A673 (cell line): ENCODE data around the gene GEMIN4. TPM values are rescaled to one million over a fixed set of nuclear protein-coding genes. Genes with fewer than 3 reads are reported as not detected.
"Not testable (repeated sequence)": the region's sequence is repeated elsewhere in the genome, so short reads cannot be mapped to it uniquely, and the experiment has no call there.

Experiments
- BruUV-seq: library from RNA; stranded (reverse); fragments of 400-500 nt; replicated peaks from 2 replicates; lab custom pipeline; 2021; lab: Mats Ljungman, UMichigan
- CTCF ChIA-PET: fragments of 300-600 bp; sonication (Branson Sonifier 250); formaldehyde crosslinking; loops from one replicate; lab custom pipeline; 2022; ENCODE audit warnings: antibody characterized with exemption; lab: Charles Lee
- POLR2A ChIA-PET: fragments of 300-600 bp; sonication (Branson Sonifier 250); formaldehyde crosslinking; loops from one replicate; lab custom pipeline; 2022; ENCODE audit warnings: antibody characterized with exemption; ENCODE audit not compliant: low non-redundant PET; lab: Charles Lee
- DNase-seq: peaks from one replicate; pipeline ENCODE4 v3.0.0-alpha.2; 2015; ENCODE audit warnings: low spot score
- H3K27ac ChIP-seq: fragments of 200-600 bp; sonication (generic); 2 replicates; pipeline ENCODE4 v1.5.1; 2016; ENCODE audit warnings: mixed run types, low read depth, mild to moderate bottlenecking, mixed read lengths, antibody characterized with exemption, low read length; ENCODE audit not compliant: poor library complexity, severe bottlenecking
- H3K27me3 ChIP-seq: fragments of 200-600 bp; sonication (generic); replicated peaks from 2 replicates; pipeline ENCODE4 v1.6.1; 2017; ENCODE audit warnings: mixed run types, low read depth, mild to moderate bottlenecking, mixed read lengths, antibody characterized with exemption, low read length; ENCODE audit not compliant: insufficient read depth, poor library complexity
- H3K36me3 ChIP-seq: fragments of 200-600 bp; sonication (generic); 2 replicates; pipeline ENCODE4 v1.6.1; 2016; ENCODE audit warnings: mixed run types, mild to moderate bottlenecking, mixed read lengths, antibody characterized with exemption, low read length; ENCODE audit not compliant: insufficient read depth, poor library complexity, severe bottlenecking
- H3K4me1 ChIP-seq: fragments of 200-600 bp; sonication (generic); 2 replicates; pipeline ENCODE4 v1.6.1; 2017; ENCODE audit warnings: mixed run types, mild to moderate bottlenecking, mixed read lengths, antibody characterized with exemption, low read length; ENCODE audit not compliant: insufficient read depth, poor library complexity, severe bottlenecking
- H3K4me3 ChIP-seq: fragments of 200-600 bp; sonication (generic); 2 replicates; pipeline ENCODE4 v1.5.1; 2016; ENCODE audit warnings: low read depth, mixed run types, mild to moderate bottlenecking, mixed read lengths, low read length; ENCODE audit not compliant: poor library complexity, severe bottlenecking
- H3K9me3 ChIP-seq: fragments of 200-600 bp; sonication (generic); 2 replicates; pipeline ENCODE4 v1.6.1; 2016; ENCODE audit warnings: mixed run types, low read depth, mild to moderate bottlenecking, mixed read lengths, antibody characterized with exemption, low read length; ENCODE audit not compliant: poor library complexity, severe bottlenecking
- EZH2 ChIP-seq: fragments of 200-600 bp; sonication (generic); IDR thresholded peaks from 2 replicates; pipeline ENCODE4 v1.6.1; 2017; ENCODE audit warnings: borderline replicate concordance, low read depth, mild to moderate bottlenecking, mixed read lengths, antibody characterized with exemption, low read length; ENCODE audit not compliant: poor library complexity, severe bottlenecking
- intact Hi-C: fragments of 100-400 bp; cut with micrococcal nuclease; formaldehyde crosslinking; loops from one replicate; pipeline ENCODE4 v1.10.0; 2022; ENCODE audit not compliant: unreplicated experiment
- total RNA-seq: library from RNA; stranded (reverse); gene quantifications from 2 replicates; pipeline ENCODE4 v1.2.3, GENCODE V29; 2021
- TF ChIP-seq, protein P1 (sequence below): fragments of 300-800, 200-600 bp; sonication (generic); conservative IDR thresholded peaks from 2 replicates; pipeline ENCODE4 v1.5.1; 2017; ENCODE audit warnings: low read depth, mild to moderate bottlenecking, antibody characterized with exemption, low read length, moderate library complexity, mixed read lengths

GEMIN4 gene
- total RNA-seq, 1 experiment from 2014 or later, result 58.7 TPM

DNA sequence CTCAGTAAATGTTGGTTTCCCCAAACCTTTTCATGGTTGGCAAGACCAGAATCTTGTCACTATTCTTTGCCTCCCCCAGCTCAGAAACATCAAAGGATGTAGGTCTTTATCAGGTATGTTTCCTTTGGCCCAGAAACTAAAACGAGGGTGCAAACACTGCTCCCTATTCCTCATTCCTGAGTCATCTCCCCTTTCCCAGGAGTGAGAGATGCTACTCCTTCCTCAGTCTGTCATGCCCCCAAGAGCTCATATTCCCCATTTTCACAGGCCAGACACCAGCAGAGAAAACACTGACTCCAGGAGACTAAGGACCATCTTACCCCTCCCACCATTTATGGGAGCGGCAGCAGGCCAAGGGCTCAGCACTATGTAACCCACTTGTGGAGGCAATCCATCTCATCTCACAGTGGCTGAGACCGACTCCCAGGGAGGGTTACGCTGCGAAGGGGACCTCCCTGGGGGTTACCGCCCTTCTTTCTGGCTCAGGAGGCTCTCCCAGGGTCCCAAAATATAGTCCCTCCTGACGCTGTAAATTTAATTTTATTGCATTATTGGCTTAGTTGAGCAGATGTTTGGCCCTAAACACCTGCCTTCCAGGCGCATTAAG is 1.5 kb downstream of the GEMIN4 start:
- Histone ChIP-seq H3K27me3 (no peaks in the 10 kb centered on the region), H3K27ac (peak overlapping the region; percentile 96), H3K9me3 (no peaks in the 10 kb centered on the region), H3K36me3 (peaks cover 29% of the 10 kb centered on the region), H3K4me1 (peaks cover 5% of the 10 kb centered on the region), H3K4me3 (peak overlapping the region; percentile 80)
- POLR2A ChIA-PET, result no interaction called here
- DNase-seq, result peak; percentile 20
- BruUV-seq, result no TSS peak
- CTCF ChIA-PET, result interaction anchor here (1.1 kb wide), 1 partner anchor 230 kb away, joined by 3 read pairs; no protein-coding TSS in a partner anchor
- TF ChIP-seq EZH2, result no peak
- TF ChIP-seq, protein P1, sequence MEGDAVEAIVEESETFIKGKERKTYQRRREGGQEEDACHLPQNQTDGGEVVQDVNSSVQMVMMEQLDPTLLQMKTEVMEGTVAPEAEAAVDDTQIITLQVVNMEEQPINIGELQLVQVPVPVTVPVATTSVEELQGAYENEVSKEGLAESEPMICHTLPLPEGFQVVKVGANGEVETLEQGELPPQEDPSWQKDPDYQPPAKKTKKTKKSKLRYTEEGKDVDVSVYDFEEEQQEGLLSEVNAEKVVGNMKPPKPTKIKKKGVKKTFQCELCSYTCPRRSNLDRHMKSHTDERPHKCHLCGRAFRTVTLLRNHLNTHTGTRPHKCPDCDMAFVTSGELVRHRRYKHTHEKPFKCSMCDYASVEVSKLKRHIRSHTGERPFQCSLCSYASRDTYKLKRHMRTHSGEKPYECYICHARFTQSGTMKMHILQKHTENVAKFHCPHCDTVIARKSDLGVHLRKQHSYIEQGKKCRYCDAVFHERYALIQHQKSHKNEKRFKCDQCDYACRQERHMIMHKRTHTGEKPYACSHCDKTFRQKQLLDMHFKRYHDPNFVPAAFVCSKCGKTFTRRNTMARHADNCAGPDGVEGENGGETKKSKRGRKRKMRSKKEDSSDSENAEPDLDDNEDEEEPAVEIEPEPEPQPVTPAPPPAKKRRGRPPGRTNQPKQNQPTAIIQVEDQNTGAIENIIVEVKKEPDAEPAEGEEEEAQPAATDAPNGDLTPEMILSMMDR, result no peak
- intact Hi-C loops, result no loop called here

DNA sequence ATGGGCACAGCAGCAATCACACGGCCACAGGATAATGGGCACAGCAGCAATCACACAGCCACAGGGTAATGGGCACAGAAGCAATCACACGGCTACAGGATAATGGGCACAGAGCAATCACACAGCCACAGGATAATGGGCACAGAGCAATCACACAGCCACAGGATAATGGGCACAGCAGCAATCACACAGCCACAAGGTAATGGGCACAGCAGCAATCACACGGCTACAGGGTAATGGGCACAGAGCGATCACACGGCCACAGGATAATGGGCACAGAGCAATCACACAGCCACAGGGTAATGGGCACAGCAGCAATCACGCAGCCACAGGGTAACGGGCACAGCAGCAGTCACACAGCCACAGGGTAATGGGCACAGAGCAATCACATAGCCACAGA is 2.7 kb downstream of the GEMIN4 start:
- intact Hi-C loops, H3K27me3 ChIP-seq, POLR2A ChIA-PET, H3K27ac ChIP-seq, H3K9me3 ChIP-seq, BruUV-seq, H3K4me3 ChIP-seq, DNase-seq, CTCF ChIA-PET, H3K4me1 ChIP-seq: not testable (repeated sequence)
- H3K36me3 ChIP-seq, result peaks cover 41% of the 10 kb centered on the region

DNA sequence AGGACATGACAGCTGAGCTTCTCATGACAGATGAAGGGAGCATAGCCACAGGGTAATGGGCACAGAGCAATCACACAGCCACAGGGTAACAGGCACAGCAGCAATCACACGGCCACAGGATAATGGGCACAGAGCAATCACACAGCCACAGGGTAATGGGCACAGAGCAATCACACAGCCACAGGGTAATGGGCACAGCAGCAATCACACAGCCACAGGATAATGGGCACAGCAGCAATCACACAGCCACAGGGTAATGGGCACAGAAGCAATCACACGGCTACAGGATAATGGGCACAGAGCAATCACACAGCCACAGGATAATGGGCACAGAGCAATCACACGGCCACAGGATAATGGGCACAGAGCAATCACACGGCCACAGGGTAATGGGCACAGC is 3.5 kb downstream of the GEMIN4 start:
- DNase-seq, H3K9me3 ChIP-seq, H3K27me3 ChIP-seq, H3K27ac ChIP-seq, H3K4me3 ChIP-seq, BruUV-seq, CTCF ChIA-PET, intact Hi-C loops, H3K4me1 ChIP-seq, POLR2A ChIA-PET: not testable (repeated sequence)
- H3K36me3 ChIP-seq, result peaks cover 49% of the 10 kb centered on the region

DNA sequence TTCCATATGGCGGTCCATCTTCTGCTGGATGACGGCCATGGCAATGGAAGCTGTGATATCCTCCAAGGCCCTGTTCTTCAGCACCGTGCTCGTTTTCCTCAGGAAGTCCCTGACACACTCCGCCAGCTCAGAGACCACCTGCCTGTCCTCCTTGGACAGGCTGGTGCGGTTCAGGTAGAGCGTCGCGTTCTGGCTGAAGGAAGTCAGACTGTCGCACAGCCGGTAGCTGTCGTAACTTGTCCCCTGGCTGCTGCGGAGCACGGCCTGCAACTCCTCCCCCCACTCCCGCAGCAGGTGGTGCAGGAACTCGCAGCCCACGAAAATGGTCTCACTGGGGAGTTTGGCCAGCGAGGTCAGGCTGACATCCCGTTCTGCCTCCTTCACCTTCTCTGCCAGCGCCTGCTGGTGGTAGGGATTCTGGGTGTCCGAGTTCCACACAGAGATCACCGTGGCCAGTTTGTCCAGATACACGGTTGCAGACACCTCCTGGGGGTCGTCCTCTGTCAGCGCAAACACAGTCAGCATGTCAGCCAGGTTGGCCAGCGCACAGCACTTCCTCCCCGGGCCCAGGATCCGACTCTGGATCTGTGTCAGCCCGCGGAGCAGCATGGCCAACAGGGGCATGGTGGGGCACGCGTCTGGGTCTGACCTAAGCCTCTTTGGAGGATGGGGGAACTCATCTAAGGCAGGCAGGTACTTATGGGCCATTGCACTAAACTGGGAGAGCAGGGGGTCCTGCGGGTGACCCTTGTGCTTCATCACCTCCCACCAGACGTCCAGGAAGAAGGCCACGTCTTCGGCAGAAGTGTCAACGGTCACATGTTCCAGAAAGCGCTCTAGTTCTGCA is 5.1 kb downstream of the GEMIN4 start:
- intact Hi-C loops, result no loop called here
- no peak overlapping the region for H3K27ac ChIP-seq
- H3K27me3 ChIP-seq, result no peaks in the 10 kb centered on the region
- ChIA-PET POLR2A (no interaction called here), CTCF (no interaction called here)
- no peaks in the 10 kb centered on the region for H3K9me3 ChIP-seq
- H3K36me3 ChIP-seq, result peaks cover 65% of the 10 kb centered on the region
- H3K4me3 ChIP-seq, result no peak overlapping the region
- DNase-seq, result no peak
- TF ChIP-seq, protein P1, result no peak
- TF ChIP-seq EZH2, result no peak
- no peaks in the 10 kb centered on the region for H3K4me1 ChIP-seq
- no TSS peak for BruUV-seq
